ENCODE results near the gene GSTA4. TPM values are rescaled to one million over a fixed set of nuclear protein-coding genes. Genes with fewer than 3 reads are reported as not detected.

Gene GSTA4
- total and polyA plus RNA-seq, 2 experiments from 2014 or later = 79.6 to 89.2 TPM

DNA sequence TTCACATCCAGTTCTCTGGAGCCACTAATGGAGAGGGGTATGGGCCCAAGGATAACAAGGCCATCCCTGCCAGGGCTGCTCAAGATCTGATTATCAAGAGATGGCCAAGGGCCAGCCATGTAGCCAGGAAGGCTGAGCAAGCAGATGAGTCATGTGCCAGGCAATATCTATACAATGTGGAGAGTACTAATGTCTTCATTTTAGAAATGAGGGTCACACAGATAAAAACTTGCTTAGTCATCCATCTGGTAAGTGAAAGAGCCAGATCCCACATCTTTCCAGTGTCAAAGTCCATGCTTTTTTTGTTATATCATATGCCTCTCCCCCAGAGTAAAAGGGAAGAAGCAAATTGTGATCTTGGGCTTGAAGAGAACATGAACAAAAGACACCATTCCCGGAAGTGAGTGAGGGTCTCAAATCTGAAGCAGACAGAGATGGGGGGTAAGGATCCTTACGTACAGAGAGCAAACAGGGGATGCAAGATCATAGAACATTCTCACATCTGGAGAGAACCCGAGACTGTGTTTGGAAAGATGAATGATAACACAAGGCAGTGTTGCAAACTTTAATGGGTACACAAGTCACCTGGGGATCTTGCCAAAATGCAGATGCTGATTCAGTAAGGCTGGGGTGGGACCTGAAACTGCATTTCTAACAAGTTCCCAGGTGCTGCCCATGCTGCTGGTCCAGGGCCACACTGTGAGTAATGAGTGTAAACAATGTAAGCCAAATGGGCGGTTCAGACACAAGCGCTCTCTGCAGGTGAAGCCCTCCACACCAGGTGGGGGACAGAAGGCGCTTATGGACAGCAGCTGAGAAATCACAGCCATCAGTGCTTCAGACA, 65.5 kb downstream of the GSTA4 start:
- H3K36me3 ChIP-seq (replicated peaks; ENCODE audit: insufficient read depth, low read depth) = no peaks in the 10 kb centered on the region
- no peak overlapping the region for H3K4me3 ChIP-seq
- no peaks in the 10 kb centered on the region for H3K9me3 ChIP-seq (ENCODE audit: low read depth)
- H4K20me1 ChIP-seq (ENCODE audit: insufficient read depth, poor library complexity, severe bottlenecking) = no peaks in the 10 kb centered on the region
- 92% methylated on average over 6 of the region's 6 CpGs for WGBS (ENCODE audit: low lambda C conversion rate, missing lambda C conversion rate)
- H3K4me1 ChIP-seq (ENCODE audit: insufficient read depth) = peaks cover 8% of the 10 kb centered on the region
- no peak overlapping the region for H2AFZ ChIP-seq
- DNase-seq (ENCODE audit: low spot score) = peak; percentile 59
- peak overlapping the region; percentile 36 for H3K27ac ChIP-seq
- TF ChIP-seq, protein P1, sequence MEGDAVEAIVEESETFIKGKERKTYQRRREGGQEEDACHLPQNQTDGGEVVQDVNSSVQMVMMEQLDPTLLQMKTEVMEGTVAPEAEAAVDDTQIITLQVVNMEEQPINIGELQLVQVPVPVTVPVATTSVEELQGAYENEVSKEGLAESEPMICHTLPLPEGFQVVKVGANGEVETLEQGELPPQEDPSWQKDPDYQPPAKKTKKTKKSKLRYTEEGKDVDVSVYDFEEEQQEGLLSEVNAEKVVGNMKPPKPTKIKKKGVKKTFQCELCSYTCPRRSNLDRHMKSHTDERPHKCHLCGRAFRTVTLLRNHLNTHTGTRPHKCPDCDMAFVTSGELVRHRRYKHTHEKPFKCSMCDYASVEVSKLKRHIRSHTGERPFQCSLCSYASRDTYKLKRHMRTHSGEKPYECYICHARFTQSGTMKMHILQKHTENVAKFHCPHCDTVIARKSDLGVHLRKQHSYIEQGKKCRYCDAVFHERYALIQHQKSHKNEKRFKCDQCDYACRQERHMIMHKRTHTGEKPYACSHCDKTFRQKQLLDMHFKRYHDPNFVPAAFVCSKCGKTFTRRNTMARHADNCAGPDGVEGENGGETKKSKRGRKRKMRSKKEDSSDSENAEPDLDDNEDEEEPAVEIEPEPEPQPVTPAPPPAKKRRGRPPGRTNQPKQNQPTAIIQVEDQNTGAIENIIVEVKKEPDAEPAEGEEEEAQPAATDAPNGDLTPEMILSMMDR (IDR thresholded peaks at IDR 0.05; ENCODE audit: poor library complexity) = no peak
- no peak for TF ChIP-seq EZH2 (IDR thresholded peaks at IDR 0.05; ENCODE audit: borderline replicate concordance)
- TF ChIP-seq EZH2phosphoT487 (IDR thresholded peaks at IDR 0.05; ENCODE audit: low read depth, severe bottlenecking, unreplicated experiment) = no peak
- no peaks in the 10 kb centered on the region for H3K79me2 ChIP-seq
- no peaks in the 10 kb centered on the region for H3K9me2 ChIP-seq (replicated peaks; ENCODE audit: insufficient read depth)
- H3K27me3 ChIP-seq = no peaks in the 10 kb centered on the region
- no peak overlapping the region for H3K4me2 ChIP-seq

Other genes with a start within 250 kb of the GSTA4 start
- gene GSTA2, start 231.8 kb downstream of the GSTA4 start, total RNA-seq = 402 and 441 TPM in 2 replicates
- 305 and 383 TPM in 2 replicates for gene GSTA2, start 231.8 kb downstream of the GSTA4 start, polyA plus RNA-seq
- 1,177 and 1,195 TPM in 2 replicates for gene GSTA1, start 191.5 kb downstream of the GSTA4 start, total RNA-seq
- gene GSTA1, start 191.5 kb downstream of the GSTA4 start, polyA plus RNA-seq = 767 and 1,158 TPM in 2 replicates
- gene GSTA5, start 154.5 kb downstream of the GSTA4 start, total RNA-seq = not detected in 2 replicates
- gene GSTA5, start 154.5 kb downstream of the GSTA4 start, polyA plus RNA-seq = not detected in 2 replicates
- not detected in 2 replicates for gene GSTA3, start 85.6 kb downstream of the GSTA4 start, total RNA-seq
- gene GSTA3, start 85.6 kb downstream of the GSTA4 start, polyA plus RNA-seq = not detected in 2 replicates
- 30.0 and 30.5 TPM in 2 replicates for gene CILK1, start 66.5 kb upstream of the GSTA4 start, total RNA-seq
- gene CILK1, start 66.5 kb upstream of the GSTA4 start, polyA plus RNA-seq = 6.3 and 7.5 TPM in 2 replicates
- gene FBXO9, start 70.1 kb upstream of the GSTA4 start, total RNA-seq = 33.3 and 36.6 TPM in 2 replicates
- gene FBXO9, start 70.1 kb upstream of the GSTA4 start, polyA plus RNA-seq = 79.8 and 84.0 TPM in 2 replicates
- 0.33 TPM in 1 of 2 replicates, not detected in the other for gene GCM1, start 153.6 kb upstream of the GSTA4 start, total RNA-seq
- not detected in 2 replicates for gene GCM1, start 153.6 kb upstream of the GSTA4 start, polyA plus RNA-seq